MM.1S (cell line): ENCODE results near the gene CCR3.

Experiments
- CTCF ChIP-seq: fragments of 300-600 bp; sonication (generic); IDR thresholded peaks from 2 replicates; pipeline ENCODE4 v1.5.1; 2016; ENCODE audit warnings: antibody characterized with exemption, low read length, mixed read lengths
- EZH2 ChIP-seq: fragments of 300-600 bp; sonication (generic); optimal IDR thresholded peaks from 2 replicates; pipeline ENCODE3; 2017; ENCODE audit warnings: low read depth, mild to moderate bottlenecking, antibody characterized with exemption, low read length, mixed read lengths
- EZH2phosphoT487 ChIP-seq: fragments of 300-600 bp; sonication (generic); IDR thresholded peaks from 2 replicates; pipeline ENCODE4 v1.6.1; 2018; ENCODE audit warnings: antibody characterized with exemption, low read length

- TF ChIP-seq CTCF = no peak
- TF ChIP-seq EZH2phosphoT487 = no peak
- no peak for TF ChIP-seq EZH2
Observed at GRCh38 chr3:46209053-46209452, 33.2 kb upstream of the CCR3 start.
